GM13976 (cell line): ENCODE results near the gene RGPD8.

Source experiments
- DNase-seq: peaks from one replicate; pipeline ENCODE4 v3.0.0; 2012; ENCODE audit warnings: low spot score
- CTCF ChIP-seq: IDR thresholded peaks from 2 replicates; pipeline ENCODE4 v1.5.1; 2012; ENCODE audit warnings: borderline replicate concordance, mild to moderate bottlenecking; ENCODE audit not compliant: insufficient read depth; ENCODE audit errors: extremely low read depth, missing control alignments, control extremely low read depth
- in situ Hi-C: fragments of 300-500 bp; cut with MboI; formaldehyde crosslinking; loops from one replicate; pipeline ENCODE4 v1.12.0; 2022; ENCODE audit warnings: low sequenced_read_pairs, mixed read lengths, inconsistent platforms; ENCODE audit not compliant: unreplicated experiment

RGPD8 gene

GRCh38 chr2:112476434-112476833 is 43.0 kb upstream of the RGPD8 start:
- TF ChIP-seq CTCF = no peak
- in situ Hi-C loops = no loop called here
- no peak for DNase-seq

GRCh38 chr2:112474844-112475486 is 41.5 kb upstream of the RGPD8 start:
- DNase-seq = no peak
- in situ Hi-C loops = no loop called here
- TF ChIP-seq CTCF = no peak

GRCh38 chr2:112472547-112473263 is 39.3 kb upstream of the RGPD8 start:
- DNase-seq = peak; percentile 49
- in situ Hi-C loops = no loop called here
- TF ChIP-seq CTCF = no peak

GRCh38 chr2:112465382-112465781 is 31.9 kb upstream of the RGPD8 start:
- in situ Hi-C loops = no loop called here
- no peak for DNase-seq
- no peak for TF ChIP-seq CTCF

- in situ Hi-C loops = no loop called here
- TF ChIP-seq CTCF = no peak
- DNase-seq = no peak
These were observed 29.8 kb upstream of the RGPD8 start for GRCh38 chr2:112463256-112463655.

GRCh38 chr2:112462178-112462577 is 28.7 kb upstream of the RGPD8 start:
- in situ Hi-C loops = no loop called here

More at GRCh38 chr2:112462178-112462577, 28.7 kb upstream of the RGPD8 start:
- no peak for DNase-seq
- TF ChIP-seq CTCF = no peak
